Hepatocyte (in vitro differentiated cells): ENCODE measurements around the gene MGME1.

Experiments used
- EZH2 ChIP-seq: fragments of 200-600 bp; sonication (generic); IDR thresholded peaks from 2 replicates; pipeline ENCODE4 v1.6.1; 2016; ENCODE audit warnings: antibody characterized with exemption, mild to moderate bottlenecking, borderline replicate concordance
- TF ChIP-seq, protein P1 (sequence below): fragments of 200-600 bp; sonication (generic); IDR thresholded peaks from 2 replicates; pipeline ENCODE4 v1.5.1; 2016; ENCODE audit warnings: antibody characterized with exemption, mild to moderate bottlenecking; ENCODE audit not compliant: poor library complexity

- no peak for TF ChIP-seq EZH2
- TF ChIP-seq, protein P1, sequence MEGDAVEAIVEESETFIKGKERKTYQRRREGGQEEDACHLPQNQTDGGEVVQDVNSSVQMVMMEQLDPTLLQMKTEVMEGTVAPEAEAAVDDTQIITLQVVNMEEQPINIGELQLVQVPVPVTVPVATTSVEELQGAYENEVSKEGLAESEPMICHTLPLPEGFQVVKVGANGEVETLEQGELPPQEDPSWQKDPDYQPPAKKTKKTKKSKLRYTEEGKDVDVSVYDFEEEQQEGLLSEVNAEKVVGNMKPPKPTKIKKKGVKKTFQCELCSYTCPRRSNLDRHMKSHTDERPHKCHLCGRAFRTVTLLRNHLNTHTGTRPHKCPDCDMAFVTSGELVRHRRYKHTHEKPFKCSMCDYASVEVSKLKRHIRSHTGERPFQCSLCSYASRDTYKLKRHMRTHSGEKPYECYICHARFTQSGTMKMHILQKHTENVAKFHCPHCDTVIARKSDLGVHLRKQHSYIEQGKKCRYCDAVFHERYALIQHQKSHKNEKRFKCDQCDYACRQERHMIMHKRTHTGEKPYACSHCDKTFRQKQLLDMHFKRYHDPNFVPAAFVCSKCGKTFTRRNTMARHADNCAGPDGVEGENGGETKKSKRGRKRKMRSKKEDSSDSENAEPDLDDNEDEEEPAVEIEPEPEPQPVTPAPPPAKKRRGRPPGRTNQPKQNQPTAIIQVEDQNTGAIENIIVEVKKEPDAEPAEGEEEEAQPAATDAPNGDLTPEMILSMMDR: peak; percentile 89
These were observed 27.4 kb downstream of the MGME1 start for GRCh38 chr20:17995967-17996819.
